Fibroblast of lung (primary cell): Measurements from ENCODE around the gene NEFH. TPM values are rescaled to one million over a fixed set of nuclear protein-coding genes. Genes with fewer than 3 reads are reported as not detected.

Experiments
- DNase-seq, 2 donors: peaks; one replicate each; pipeline versions ENCODE4 v3.0.0 to v3.0.0-alpha.2; 2010; ENCODE audit warnings: low read depth in 2 of 2
- H2AFZ ChIP-seq: 2 replicates; pipeline ENCODE4 v1.5.1; 2012; ENCODE audit warnings: low read length, control low read depth, inconsistent platforms
- H3K27ac ChIP-seq: 2 replicates; pipeline ENCODE4 v1.5.1; 2011; ENCODE audit warnings: low read length, control low read depth; ENCODE audit not compliant: insufficient read depth
- H3K27me3 ChIP-seq: 2 replicates; pipeline ENCODE4 v1.5.1; 2011; ENCODE audit warnings: mild to moderate bottlenecking, low read length; ENCODE audit not compliant: control insufficient read depth, insufficient read depth
- H3K36me3 ChIP-seq: 2 replicates; pipeline ENCODE4 v1.5.1; 2011; ENCODE audit warnings: low read length; ENCODE audit not compliant: control insufficient read depth, insufficient read depth
- H3K4me1 ChIP-seq: 2 replicates; pipeline ENCODE4 v1.5.1; 2011; ENCODE audit warnings: low read length; ENCODE audit not compliant: control insufficient read depth, insufficient read depth; ENCODE audit errors: extremely low read depth
- H3K4me2 ChIP-seq: 2 replicates; pipeline ENCODE4 v1.5.1; 2011; ENCODE audit warnings: low read length, control low read depth; ENCODE audit not compliant: insufficient read depth; ENCODE audit errors: extremely low read depth
- H3K4me3 ChIP-seq, 4 experiments: fragments of 200-600 bp in 1 of 4; sonication (generic) in 1 of 4; replicated peaks in 1 of 4; 2 replicates each; pipeline ENCODE4 v1.5.1; 2011 to 2016; ENCODE audit warnings: low read length in 4 of 4, low read depth in 3 of 4, mild to moderate bottlenecking in 3 of 4, control low read depth in 2 of 4, inconsistent platforms in 1 of 4, mixed read lengths in 1 of 4; ENCODE audit not compliant: insufficient read depth in 1 of 4; ENCODE audit errors: control extremely low read depth in 1 of 4
- H3K79me2 ChIP-seq: 2 replicates; pipeline ENCODE4 v1.5.1; 2012; ENCODE audit warnings: mild to moderate bottlenecking, low read length, inconsistent platforms; ENCODE audit not compliant: control insufficient read depth, insufficient read depth
- H3K9ac ChIP-seq: 2 replicates; pipeline ENCODE4 v1.5.1; 2011; ENCODE audit warnings: mild to moderate bottlenecking, low read length, control low read depth; ENCODE audit not compliant: insufficient read depth
- H3K9me3 ChIP-seq: 2 replicates; pipeline ENCODE4 v1.5.1; 2012; ENCODE audit warnings: low read depth, low read length; ENCODE audit not compliant: control insufficient read depth, insufficient read depth
- H4K20me1 ChIP-seq: 2 replicates; pipeline ENCODE4 v1.5.1; 2011; ENCODE audit warnings: low read length; ENCODE audit not compliant: control insufficient read depth, insufficient read depth; ENCODE audit errors: extremely low read depth
- CTCF ChIP-seq, 2 donors: IDR thresholded peaks in 1 of 2; conservative IDR thresholded peaks in 1 of 2; 1 replicate in 1 of 2; 2 replicates in 1 of 2; pipeline ENCODE4 v1.5.1; 2011 to 2012; ENCODE audit warnings: low read length in 2 of 2, control low read depth in 1 of 2, inconsistent platforms in 1 of 2, low read depth in 1 of 2, mild to moderate bottlenecking in 1 of 2
- EZH2 ChIP-seq: IDR thresholded peaks from 2 replicates; pipeline ENCODE4 v1.5.1; 2012; ENCODE audit warnings: low read length, control low read depth, mild to moderate bottlenecking; ENCODE audit errors: missing control alignments
- polyA plus RNA-seq, 2 donors: library from polyadenylated mRNA; depleted of rRNA in 1 of 2; stranded (reverse) in 1 of 2; unstranded in 1 of 2; fragments of >200 nt; gene quantifications; 2 replicates each; pipeline ENCODE4 v1.2.1, GENCODE V29; 2011 to 2012; ENCODE audit warnings: missing spikeins in 1 of 2
- total RNA-seq: library from RNA; depleted of rRNA; stranded (reverse); fragments of >200 nt; gene quantifications from 2 replicates; pipeline ENCODE4 v1.2.1, GENCODE V29; 2014

NEFH gene
- total and polyA plus RNA-seq, 2 donors (not counting 1 experiment from before 2014, with no cell fraction given), result 0.17 to 0.37 TPM

- Histone ChIP-seq H3K36me3 (peaks cover 15% of the 10 kb centered on the region), H3K9me3 (no peaks in the 10 kb centered on the region)
- TF ChIP-seq EZH2, result no peak
- no peak for TF ChIP-seq CTCF (conservative IDR thresholded peaks at IDR 0.05 in 1 of 2, IDR thresholded peaks at IDR 0.05 in 1 of 2; ENCODE audit: low read depth in 1 of 2, low read length in 2 of 2)
Measured at GRCh38 chr22:29510542-29510941, 30.5 kb downstream of the NEFH start.

GRCh38 chr22:29511126-29511862 lies 31.3 kb downstream of the NEFH start:
- H3K4me3 ChIP-seq, result no peak overlapping the region
- H2AFZ ChIP-seq, result no peak overlapping the region
- peaks cover 15% of the 10 kb centered on the region for H3K36me3 ChIP-seq
- no peak for TF ChIP-seq CTCF (conservative IDR thresholded peaks at IDR 0.05 in 1 of 2, IDR thresholded peaks at IDR 0.05 in 1 of 2; ENCODE audit: low read depth in 1 of 2, low read length in 2 of 2)
- TF ChIP-seq EZH2, result no peak
- DNase-seq, result no peak
- no peak overlapping the region for H3K27ac ChIP-seq
- no peaks in the 10 kb centered on the region for H3K79me2 ChIP-seq
- H3K9ac ChIP-seq, result no peak overlapping the region
- H3K4me1 ChIP-seq, result no peaks in the 10 kb centered on the region
- H4K20me1 ChIP-seq, result no peaks in the 10 kb centered on the region
- no peak overlapping the region for H3K4me2 ChIP-seq
- no peaks in the 10 kb centered on the region for H3K27me3 ChIP-seq
- no peaks in the 10 kb centered on the region for H3K9me3 ChIP-seq

More at GRCh38 chr22:29510542-29510941, 30.5 kb downstream of the NEFH start:
- Histone ChIP-seq H2AFZ (no peak overlapping the region), H4K20me1 (no peaks in the 10 kb centered on the region), H3K4me2 (no peak overlapping the region), H3K9ac (no peak overlapping the region), H3K27me3 (no peaks in the 10 kb centered on the region), H3K27ac (no peak overlapping the region), H3K4me3 (no peak overlapping the region), H3K4me1 (no peaks in the 10 kb centered on the region), H3K79me2 (no peaks in the 10 kb centered on the region)
- DNase-seq, result no peak

- Histone ChIP-seq H3K27ac (no peak overlapping the region), H3K36me3 (peaks cover 16% of the 10 kb centered on the region), H3K4me3 (no peak overlapping the region), H4K20me1 (no peaks in the 10 kb centered on the region), H3K4me2 (no peak overlapping the region), H3K79me2 (no peaks in the 10 kb centered on the region), H3K27me3 (no peaks in the 10 kb centered on the region), H2AFZ (no peak overlapping the region), H3K4me1 (no peaks in the 10 kb centered on the region), H3K9ac (no peak overlapping the region), H3K9me3 (no peaks in the 10 kb centered on the region)
- no peak for DNase-seq
- TF ChIP-seq EZH2 (no peak), CTCF (conservative IDR thresholded peaks at IDR 0.05 in 1 of 2, IDR thresholded peaks at IDR 0.05 in 1 of 2; ENCODE audit: low read depth in 1 of 2, low read length in 2 of 2) (no peak)
Measured at GRCh38 chr22:29512031-29512430, 32.0 kb downstream of the NEFH start.
